Vagina (tissue), 2 donors: ENCODE data around the gene DUOXA1.
"Not testable (repeated sequence)": the region's sequence is repeated elsewhere in the genome, so short reads cannot be mapped to it uniquely, and the experiment has no call there.

Experiments used
- CTCF ChIP-seq, 3 experiments: fragments of 450-650 bp in 2 of 3; fragments of 200-600 bp in 1 of 3; sonication (generic) in 1 of 3; IDR thresholded peaks; one replicate each; pipeline ENCODE4 v1.5.1; 2017 to 2019; ENCODE audit warnings: antibody characterized with exemption in 3 of 3, mild to moderate bottlenecking in 2 of 3, moderate library complexity in 2 of 3
- POLR2A ChIP-seq, 2 donors: fragments of 450-650 bp; IDR thresholded peaks; one replicate each; pipeline ENCODE4 v1.6.1; 2017; ENCODE audit warnings: antibody characterized with exemption in 2 of 2, mild to moderate bottlenecking in 2 of 2, moderate library complexity in 2 of 2

GRCh38 chr15:45080593-45080992 lies 49.1 kb downstream of the DUOXA1 start:
- TF ChIP-seq POLR2A, CTCF (IDR thresholded peaks at IDR 0.05): not testable (repeated sequence)
